Endothelial cell of umbilical vein (primary cell): Measurements from ENCODE around the gene CTDP1.

Experiments used
- CTCF ChIP-seq, 2 donors: IDR thresholded peaks; 1 replicate in 1 of 2; 2 replicates in 1 of 2; pipeline ENCODE4 v1.5.1; 2011; ENCODE audit warnings: low read length in 2 of 2, mild to moderate bottlenecking in 2 of 2, moderate library complexity in 2 of 2, control low read depth in 1 of 2, inconsistent platforms in 1 of 2, low read depth in 1 of 2; ENCODE audit not compliant: insufficient read depth in 1 of 2; ENCODE audit errors: extremely low read depth in 1 of 2
- EZH2 ChIP-seq: IDR thresholded peaks from 2 replicates; pipeline ENCODE4 v1.6.1; 2012; ENCODE audit warnings: borderline replicate concordance, low read depth, mild to moderate bottlenecking, moderate library complexity, low read length, inconsistent platforms; ENCODE audit not compliant: severe bottlenecking

GRCh38 chr18:79738581-79739439, 59.2 kb downstream of the CTDP1 start:
- TF ChIP-seq EZH2 (no peak), CTCF (IDR thresholded peaks at IDR 0.05; ENCODE audit: extremely low read depth in 1 of 2, insufficient read depth in 1 of 2, low read depth in 1 of 2, low read length in 2 of 2) (no peak)
